ENCODE results near the gene CASQ2. TPM values are rescaled to one million over a fixed set of nuclear protein-coding genes. Genes with fewer than 3 reads are reported as not detected.

The CASQ2 gene
- polyA plus RNA-seq, 1 of the 3 experiments (the other 2 are of a cell fraction) = not detected

DNA sequence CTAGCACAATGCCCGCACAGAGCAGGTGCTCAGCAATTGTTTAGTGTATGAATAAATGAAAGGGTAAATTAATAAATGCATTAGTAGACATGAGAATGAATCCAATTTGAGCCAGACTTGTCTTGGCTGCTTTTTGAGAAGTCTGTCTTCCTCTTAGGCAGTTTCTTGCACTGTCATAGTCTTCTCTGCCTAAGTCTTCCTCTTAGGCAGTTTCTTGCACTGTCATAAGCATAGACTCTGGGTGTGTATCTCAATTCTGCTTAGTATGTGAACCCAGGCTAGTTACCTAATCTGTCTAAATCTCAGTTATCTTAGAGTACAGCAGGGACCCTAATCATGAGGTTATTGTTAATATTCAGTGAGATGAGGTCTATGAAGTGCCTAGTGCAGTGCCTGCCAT is 45.2 kb upstream of the CASQ2 start:
- Histone ChIP-seq H3K4me3 (ENCODE audit: low read depth in 2 of 2, low read length in 1 of 2) (no peak overlapping the region), H3K4me2 (no peak overlapping the region), H3K79me2 (ENCODE audit: insufficient read depth) (no peaks in the 10 kb centered on the region), H3K27me3 (ENCODE audit: insufficient read depth) (no peaks in the 10 kb centered on the region; the same call in 1 of the 2 replicates), H2AFZ (ENCODE audit: low read depth) (no peak overlapping the region), H3K36me3 (replicated peaks in 1 of 2; ENCODE audit: control insufficient read depth in 1 of 2, insufficient read depth in 2 of 2, low read length in 1 of 2) (no peaks in the 10 kb centered on the region), H4K20me1 (ENCODE audit: insufficient read depth) (no peaks in the 10 kb centered on the region), H3K9me2 (no peaks in the 10 kb centered on the region), H3K27ac (ENCODE audit: low read depth in 2 of 2, low read length in 1 of 2) (no peak overlapping the region), H3K9ac (no peak overlapping the region), H3K4me1 (ENCODE audit: control insufficient read depth in 1 of 2, insufficient read depth in 2 of 2, low read depth in 1 of 2, low read length in 1 of 2) (peaks cover 0 to 7% of the 10 kb centered on the region in 2 experiments; a peak in 1 of 4 replicates), H3K9me3 (no peaks in the 10 kb centered on the region), H3F3A (replicated peaks; ENCODE audit: insufficient read depth) (no peaks in the 10 kb centered on the region)
- no peak for DNase-seq
- TF ChIP-seq EZH2phosphoT487 (IDR thresholded peaks at IDR 0.05; ENCODE audit: borderline replicate concordance, low read depth) = no peak
- ChIA-PET CTCF (interaction anchor here (1.1 kb wide), 1 partner anchor 167 kb away, joined by 4 read pairs; no protein-coding TSS in a partner anchor), POLR2A (no interaction called here)
- WGBS (ENCODE audit: low lambda C conversion rate) = 88% methylated on average over 1 of the region's 1 CpG

DNA sequence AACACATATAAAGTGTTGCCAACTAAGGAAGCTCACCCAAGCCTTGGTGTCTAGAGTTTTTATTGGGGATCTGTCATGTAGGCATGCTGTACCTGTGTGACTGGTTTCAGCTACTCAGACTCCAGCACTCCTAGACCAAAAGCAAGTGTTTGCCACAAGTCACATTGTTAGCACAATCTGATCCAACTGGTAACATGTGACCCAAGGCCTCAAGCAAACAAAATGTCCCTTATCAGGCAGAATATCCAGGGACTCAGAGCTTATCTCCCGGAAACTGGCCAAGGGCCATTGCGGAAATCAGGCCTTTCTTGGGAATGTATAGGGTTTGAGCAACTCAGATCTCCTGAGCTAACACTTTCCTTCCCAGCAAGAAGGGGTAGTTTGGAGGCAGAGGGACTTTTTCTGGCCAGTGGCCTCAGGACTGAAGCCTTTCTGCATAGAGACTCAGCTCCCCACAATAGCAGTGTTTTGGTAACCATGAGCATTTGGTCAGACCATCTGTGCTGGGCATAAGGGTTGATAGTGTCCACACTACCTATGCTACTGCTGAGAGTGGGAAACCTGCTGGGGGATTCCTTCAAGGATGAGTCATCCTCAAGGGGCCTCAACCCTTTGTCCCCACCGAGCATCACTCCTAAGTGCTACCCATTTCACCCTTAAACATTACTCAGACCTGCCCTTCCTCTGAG is 42.8 kb upstream of the CASQ2 start:
- Histone ChIP-seq H2AFZ (ENCODE audit: low read depth) (no peak overlapping the region), H3K4me3 (ENCODE audit: low read depth in 2 of 2, low read length in 1 of 2) (no peak overlapping the region), H3K9me3 (no peaks in the 10 kb centered on the region), H3K9ac (no peak overlapping the region), H3K27ac (ENCODE audit: low read depth in 2 of 2, low read length in 1 of 2) (no peak overlapping the region), H3K9me2 (no peaks in the 10 kb centered on the region), H3K4me2 (no peak overlapping the region), H3K79me2 (ENCODE audit: insufficient read depth) (no peaks in the 10 kb centered on the region), H3K27me3 (ENCODE audit: insufficient read depth) (no peaks in the 10 kb centered on the region; the same call in 1 of the 2 replicates), H3F3A (replicated peaks; ENCODE audit: insufficient read depth) (no peaks in the 10 kb centered on the region), H4K20me1 (ENCODE audit: insufficient read depth) (no peaks in the 10 kb centered on the region), H3K36me3 (replicated peaks in 1 of 2; ENCODE audit: control insufficient read depth in 1 of 2, insufficient read depth in 2 of 2, low read length in 1 of 2) (no peaks in the 10 kb centered on the region), H3K4me1 (ENCODE audit: control insufficient read depth in 1 of 2, insufficient read depth in 2 of 2, low read depth in 1 of 2, low read length in 1 of 2) (peaks cover 0 to 7% of the 10 kb centered on the region in 2 experiments; a peak in 1 of 4 replicates)
- TF ChIP-seq NFIC (IDR thresholded peaks at IDR 0.05; ENCODE audit: borderline replicate concordance) (no peak), RXRA (IDR thresholded peaks at IDR 0.05; ENCODE audit: borderline replicate concordance, low read depth) (no peak), GATA2 (CRISPR knock-in tag; IDR thresholded peaks at IDR 0.05) (peak; percentile 70), EP300 (IDR thresholded peaks at IDR 0.05; ENCODE audit: borderline replicate concordance in 1 of 2, low read depth in 1 of 2, low read length in 1 of 2) (0 out of 4 replicates have a peak, but pooled peaks of 1 of the 2 experiments have one; percentile 14)
- TF ChIP-seq, protein P1, sequence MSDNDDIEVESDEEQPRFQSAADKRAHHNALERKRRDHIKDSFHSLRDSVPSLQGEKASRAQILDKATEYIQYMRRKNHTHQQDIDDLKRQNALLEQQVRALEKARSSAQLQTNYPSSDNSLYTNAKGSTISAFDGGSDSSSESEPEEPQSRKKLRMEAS (IDR thresholded peaks at IDR 0.05; ENCODE audit: low read depth) = no peak
- ChIA-PET CTCF (interaction anchor here (0.8 to 4.6 kb wide), 12 partner anchors 11 to 688 kb away, joined by 3 to 66 read pairs (median 4); no protein-coding TSS in a partner anchor), POLR2A (no interaction called here)
- DNase-seq = no peak
- WGBS (ENCODE audit: low lambda C conversion rate) = 33% methylated on average over 3 of the region's 3 CpGs

DNA sequence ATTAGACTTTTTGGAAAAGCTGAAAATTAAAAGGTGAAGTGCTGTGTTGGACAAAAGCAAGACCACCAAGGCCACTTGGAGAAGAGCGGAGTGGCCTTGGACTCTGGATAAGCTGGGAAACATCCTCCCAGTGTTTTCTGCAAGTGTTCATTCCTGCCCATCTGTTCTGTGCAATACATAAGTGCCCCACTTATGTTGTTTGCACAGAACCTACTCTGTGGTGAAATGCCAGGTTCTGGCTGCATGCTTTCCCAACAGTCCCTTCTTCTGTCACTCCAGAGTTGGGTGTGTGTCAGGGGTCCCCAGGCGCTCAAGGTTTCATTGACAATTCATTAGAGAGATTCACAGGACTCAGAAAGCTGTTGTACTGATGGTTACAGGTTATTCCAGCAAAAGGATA is 42.1 kb upstream of the CASQ2 start:
- no peak overlapping the region for H3K4me2 ChIP-seq
- no peak overlapping the region for H3K9ac ChIP-seq
- H3F3A ChIP-seq (replicated peaks; ENCODE audit: insufficient read depth) = no peaks in the 10 kb centered on the region
- 59% methylated on average over 2 of the region's 2 CpGs for WGBS (ENCODE audit: low lambda C conversion rate)
- H3K9me2 ChIP-seq = no peaks in the 10 kb centered on the region
- H4K20me1 ChIP-seq (ENCODE audit: insufficient read depth) = no peaks in the 10 kb centered on the region
- H3K27me3 ChIP-seq (ENCODE audit: insufficient read depth) = no peaks in the 10 kb centered on the region; the same call in 1 of the 2 replicates
- H2AFZ ChIP-seq (ENCODE audit: low read depth) = no peak overlapping the region
- no peak for DNase-seq
- no peaks in the 10 kb centered on the region for H3K9me3 ChIP-seq
- H3K4me3 ChIP-seq (ENCODE audit: low read depth in 2 of 2, low read length in 1 of 2) = no peak overlapping the region
- no peaks in the 10 kb centered on the region for H3K36me3 ChIP-seq (replicated peaks in 1 of 2; ENCODE audit: control insufficient read depth in 1 of 2, insufficient read depth in 2 of 2, low read length in 1 of 2)
- peaks cover 0 to 7% of the 10 kb centered on the region in 2 experiments; a peak in 1 of 4 replicates for H3K4me1 ChIP-seq (ENCODE audit: control insufficient read depth in 1 of 2, insufficient read depth in 2 of 2, low read depth in 1 of 2, low read length in 1 of 2)
- no peak overlapping the region for H3K27ac ChIP-seq (ENCODE audit: low read depth in 2 of 2, low read length in 1 of 2)
- ChIA-PET CTCF (interaction anchor here (0.8 to 4.6 kb wide), 12 partner anchors 10 to 689 kb away, joined by 3 to 66 read pairs (median 4); no protein-coding TSS in a partner anchor), POLR2A (no interaction called here)
- H3K79me2 ChIP-seq (ENCODE audit: insufficient read depth) = no peaks in the 10 kb centered on the region
- TF ChIP-seq MXI1 (IDR thresholded peaks at IDR 0.05; ENCODE audit: low read depth, low read length) = no peak
- TF ChIP-seq, protein P2, sequence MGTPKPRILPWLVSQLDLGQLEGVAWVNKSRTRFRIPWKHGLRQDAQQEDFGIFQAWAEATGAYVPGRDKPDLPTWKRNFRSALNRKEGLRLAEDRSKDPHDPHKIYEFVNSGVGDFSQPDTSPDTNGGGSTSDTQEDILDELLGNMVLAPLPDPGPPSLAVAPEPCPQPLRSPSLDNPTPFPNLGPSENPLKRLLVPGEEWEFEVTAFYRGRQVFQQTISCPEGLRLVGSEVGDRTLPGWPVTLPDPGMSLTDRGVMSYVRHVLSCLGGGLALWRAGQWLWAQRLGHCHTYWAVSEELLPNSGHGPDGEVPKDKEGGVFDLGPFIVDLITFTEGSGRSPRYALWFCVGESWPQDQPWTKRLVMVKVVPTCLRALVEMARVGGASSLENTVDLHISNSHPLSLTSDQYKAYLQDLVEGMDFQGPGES (IDR thresholded peaks at IDR 0.05; ENCODE audit: low read depth, low read length) = no peak
- TF ChIP-seq TAF1 (IDR thresholded peaks at IDR 0.05; ENCODE audit: borderline replicate concordance, low read depth, low read length) = no peak
- TF ChIP-seq, protein P3, sequence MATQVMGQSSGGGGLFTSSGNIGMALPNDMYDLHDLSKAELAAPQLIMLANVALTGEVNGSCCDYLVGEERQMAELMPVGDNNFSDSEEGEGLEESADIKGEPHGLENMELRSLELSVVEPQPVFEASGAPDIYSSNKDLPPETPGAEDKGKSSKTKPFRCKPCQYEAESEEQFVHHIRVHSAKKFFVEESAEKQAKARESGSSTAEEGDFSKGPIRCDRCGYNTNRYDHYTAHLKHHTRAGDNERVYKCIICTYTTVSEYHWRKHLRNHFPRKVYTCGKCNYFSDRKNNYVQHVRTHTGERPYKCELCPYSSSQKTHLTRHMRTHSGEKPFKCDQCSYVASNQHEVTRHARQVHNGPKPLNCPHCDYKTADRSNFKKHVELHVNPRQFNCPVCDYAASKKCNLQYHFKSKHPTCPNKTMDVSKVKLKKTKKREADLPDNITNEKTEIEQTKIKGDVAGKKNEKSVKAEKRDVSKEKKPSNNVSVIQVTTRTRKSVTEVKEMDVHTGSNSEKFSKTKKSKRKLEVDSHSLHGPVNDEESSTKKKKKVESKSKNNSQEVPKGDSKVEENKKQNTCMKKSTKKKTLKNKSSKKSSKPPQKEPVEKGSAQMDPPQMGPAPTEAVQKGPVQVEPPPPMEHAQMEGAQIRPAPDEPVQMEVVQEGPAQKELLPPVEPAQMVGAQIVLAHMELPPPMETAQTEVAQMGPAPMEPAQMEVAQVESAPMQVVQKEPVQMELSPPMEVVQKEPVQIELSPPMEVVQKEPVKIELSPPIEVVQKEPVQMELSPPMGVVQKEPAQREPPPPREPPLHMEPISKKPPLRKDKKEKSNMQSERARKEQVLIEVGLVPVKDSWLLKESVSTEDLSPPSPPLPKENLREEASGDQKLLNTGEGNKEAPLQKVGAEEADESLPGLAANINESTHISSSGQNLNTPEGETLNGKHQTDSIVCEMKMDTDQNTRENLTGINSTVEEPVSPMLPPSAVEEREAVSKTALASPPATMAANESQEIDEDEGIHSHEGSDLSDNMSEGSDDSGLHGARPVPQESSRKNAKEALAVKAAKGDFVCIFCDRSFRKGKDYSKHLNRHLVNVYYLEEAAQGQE (IDR thresholded peaks at IDR 0.05; ENCODE audit: low read depth, low read length) = no peak
- TF ChIP-seq FOXM1 (IDR thresholded peaks at IDR 0.05; ENCODE audit: low read depth) = no peak
- TF ChIP-seq, protein P4, sequence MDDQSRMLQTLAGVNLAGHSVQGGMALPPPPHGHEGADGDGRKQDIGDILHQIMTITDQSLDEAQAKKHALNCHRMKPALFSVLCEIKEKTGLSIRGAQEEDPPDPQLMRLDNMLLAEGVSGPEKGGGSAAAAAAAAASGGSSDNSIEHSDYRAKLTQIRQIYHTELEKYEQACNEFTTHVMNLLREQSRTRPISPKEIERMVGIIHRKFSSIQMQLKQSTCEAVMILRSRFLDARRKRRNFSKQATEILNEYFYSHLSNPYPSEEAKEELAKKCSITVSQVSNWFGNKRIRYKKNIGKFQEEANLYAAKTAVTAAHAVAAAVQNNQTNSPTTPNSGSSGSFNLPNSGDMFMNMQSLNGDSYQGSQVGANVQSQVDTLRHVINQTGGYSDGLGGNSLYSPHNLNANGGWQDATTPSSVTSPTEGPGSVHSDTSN (IDR thresholded peaks at IDR 0.05) = no peak
- TF ChIP-seq, protein P1 (IDR thresholded peaks at IDR 0.05; ENCODE audit: low read depth) = no peak
- TF ChIP-seq RAD21 (IDR thresholded peaks at IDR 0.05; ENCODE audit: low read length) = no peak

All from SK-N-SH (cell line).